Natural killer cell treated with Interleukin-12 subunit alpha and Interleukin-12 subunit beta and Interleukin-15 and Interleukin-18, amount 100 ng/mL, for 72 hours (primary cell): ENCODE data around the gene NEK4. TPM values are rescaled to one million over a fixed set of nuclear protein-coding genes. Genes with fewer than 3 reads are reported as not detected.

ENCODE experiments used
- ATAC-seq, 2 donors: fragments of 150-1000 bp; cut with Tn5 transposase in 1 of 2; sonication (Bioruptor Pico), chemical (Tn5 transposase) in 1 of 2; 2 replicates each; pipeline ENCODE4 v1.10.0; 2021
- DNase-seq: peaks from one replicate; pipeline ENCODE4 v3.0.0; 2022; ENCODE audit warnings: low spot score
- H3K27ac Mint-ChIP-seq, 2 donors: 1 replicate in 1 of 2; 2 replicates in 1 of 2; pipeline ENCODE4 v1.8.0; 2022; ENCODE audit warnings: mixed read lengths in 2 of 2, mild to moderate bottlenecking in 1 of 2, moderate library complexity in 1 of 2
- H3K27me3 Mint-ChIP-seq, 2 donors: 1 replicate in 1 of 2; 2 replicates in 1 of 2; pipeline ENCODE4 v1.8.0; 2022; ENCODE audit warnings: mixed read lengths in 2 of 2
- H3K36me3 Mint-ChIP-seq: one replicate; pipeline ENCODE4 v1.8.0; 2022; ENCODE audit warnings: mixed read lengths
- H3K4me1 Mint-ChIP-seq, 2 donors: 1 replicate in 1 of 2; 2 replicates in 1 of 2; pipeline ENCODE4 v1.8.0; 2022; ENCODE audit warnings: low read depth in 2 of 2, mixed read lengths in 2 of 2, mild to moderate bottlenecking in 1 of 2
- H3K4me3 Mint-ChIP-seq: one replicate; pipeline ENCODE4 v1.8.0; 2022; ENCODE audit warnings: mixed read lengths
- H3K9me3 Mint-ChIP-seq: 2 replicates; pipeline ENCODE4 v1.8.0; 2022; ENCODE audit warnings: mixed read lengths
- total RNA-seq, 2 donors: library from RNA; stranded (reverse); gene quantifications; one replicate each; pipeline ENCODE4 v1.2.3, GENCODE V29; 2022

Gene NEK4
- total RNA-seq, 2 donors from 2014 or later: 24.8 to 52.7 TPM

GRCh38 chr3:52722491-52722890 lies 48.2 kb downstream of the NEK4 start:
- no peak for ATAC-seq
- Mint-ChIP-seq H3K9me3 (peaks cover 3% of the 10 kb centered on the region), H3K4me1 (peaks cover 10 to 18% of the 10 kb centered on the region in 2 donors), H3K4me3 (no peak overlapping the region), H3K36me3 (no peaks in the 10 kb centered on the region), H3K27me3 (no peaks in the 10 kb centered on the region), H3K27ac (peak overlapping the region in 1 of 2 donors; percentile 43)
- no peak for DNase-seq

- ATAC-seq (peak in 1 of 2 donors; percentile 11), DNase-seq (no peak)
- H3K27me3 Mint-ChIP-seq: no peaks in the 10 kb centered on the region
- no peaks in the 10 kb centered on the region for H3K36me3 Mint-ChIP-seq
- peaks cover 3% of the 10 kb centered on the region for H3K9me3 Mint-ChIP-seq
- H3K27ac Mint-ChIP-seq: peak overlapping the region; percentile 43 to 86
- peaks cover 10 to 18% of the 10 kb centered on the region in 2 donors for H3K4me1 Mint-ChIP-seq
- H3K4me3 Mint-ChIP-seq: no peak overlapping the region
Measured at GRCh38 chr3:52721730-52722008, 49.1 kb downstream of the NEK4 start.

GRCh38 chr3:52721002-52721729 lies 49.6 kb downstream of the NEK4 start:
- DNase-seq: no peak
- peak overlapping the region; percentile 47 for H3K4me3 Mint-ChIP-seq
- H3K4me1 Mint-ChIP-seq: peaks cover 10 to 18% of the 10 kb centered on the region in 2 donors
- H3K27me3 Mint-ChIP-seq: no peaks in the 10 kb centered on the region
- no peaks in the 10 kb centered on the region for H3K36me3 Mint-ChIP-seq
- H3K27ac Mint-ChIP-seq: peak overlapping the region; percentile 43 to 86
- peak; percentile 78 to 84 for ATAC-seq
- peaks cover 3% of the 10 kb centered on the region for H3K9me3 Mint-ChIP-seq

- Mint-ChIP-seq H3K36me3 (no peaks in the 10 kb centered on the region), H3K4me3 (no peak overlapping the region), H3K9me3 (peaks cover 3% of the 10 kb centered on the region), H3K27me3 (no peaks in the 10 kb centered on the region), H3K4me1 (peaks cover 10 to 18% of the 10 kb centered on the region in 2 donors), H3K27ac (peak overlapping the region; percentile 43 to 86)
- DNase-seq: no peak
- no peak for ATAC-seq
Measured at GRCh38 chr3:52719618-52720017, 51.1 kb downstream of the NEK4 start.

GRCh38 chr3:52715714-52716305 lies 54.9 kb downstream of the NEK4 start:
- Mint-ChIP-seq H3K27ac (no peak overlapping the region), H3K4me3 (no peak overlapping the region), H3K4me1 (peaks cover 7 to 14% of the 10 kb centered on the region in 2 donors), H3K9me3 (peaks cover 3% of the 10 kb centered on the region), H3K27me3 (no peaks in the 10 kb centered on the region), H3K36me3 (no peaks in the 10 kb centered on the region)
- no peak for DNase-seq
- ATAC-seq: no peak

GRCh38 chr3:52714335-52715302 lies 56.1 kb downstream of the NEK4 start:
- H3K36me3 Mint-ChIP-seq: no peaks in the 10 kb centered on the region
- H3K4me3 Mint-ChIP-seq: no peak overlapping the region
- no peak for DNase-seq
- peaks cover 0 to 5% of the 10 kb centered on the region in 2 donors for H3K4me1 Mint-ChIP-seq
- H3K27ac Mint-ChIP-seq: no peak overlapping the region
- H3K9me3 Mint-ChIP-seq: peaks cover under 1% of the 10 kb centered on the region
- ATAC-seq: peak; percentile 41 to 50
- no peaks in the 10 kb centered on the region for H3K27me3 Mint-ChIP-seq

- Mint-ChIP-seq H3K4me3 (no peak overlapping the region), H3K9me3 (no peaks in the 10 kb centered on the region), H3K4me1 (peaks cover 4 to 5% of the 10 kb centered on the region in 2 donors), H3K27ac (no peak overlapping the region), H3K36me3 (peaks cover 3% of the 10 kb centered on the region), H3K27me3 (no peaks in the 10 kb centered on the region)
- DNase-seq (no peak), ATAC-seq (no peak)
Measured at GRCh38 chr3:52712291-52713212, 58.2 kb downstream of the NEK4 start.

GRCh38 chr3:52710512-52710911 lies 60.2 kb downstream of the NEK4 start:
- H3K36me3 Mint-ChIP-seq: peaks cover 5% of the 10 kb centered on the region
- no peaks in the 10 kb centered on the region for H3K27me3 Mint-ChIP-seq
- ATAC-seq (no peak), DNase-seq (no peak)
- H3K4me3 Mint-ChIP-seq: no peak overlapping the region
- H3K27ac Mint-ChIP-seq: no peak overlapping the region
- no peaks in the 10 kb centered on the region for H3K9me3 Mint-ChIP-seq
- H3K4me1 Mint-ChIP-seq: peaks cover 8 to 12% of the 10 kb centered on the region in 2 donors

GRCh38 chr3:52707585-52707984 lies 63.2 kb downstream of the NEK4 start:
- Mint-ChIP-seq H3K27ac (peak overlapping the region; percentile 94 to 97), H3K36me3 (peaks cover 5% of the 10 kb centered on the region), H3K27me3 (no peaks in the 10 kb centered on the region), H3K4me1 (peaks cover 16 to 24% of the 10 kb centered on the region in 2 donors), H3K4me3 (peak overlapping the region; percentile 97), H3K9me3 (no peaks in the 10 kb centered on the region)
- ATAC-seq (no peak), DNase-seq (no peak)

- H3K4me1 Mint-ChIP-seq: peaks cover 16 to 24% of the 10 kb centered on the region in 2 donors
- peaks cover 5% of the 10 kb centered on the region for H3K36me3 Mint-ChIP-seq
- ATAC-seq: peak; percentile 96
- H3K4me3 Mint-ChIP-seq: peak within 1 kb of the TSS; percentile 97
- H3K9me3 Mint-ChIP-seq: no peaks in the 10 kb centered on the region
- no peaks in the 10 kb centered on the region for H3K27me3 Mint-ChIP-seq
- H3K27ac Mint-ChIP-seq: peak within 1 kb of the TSS; percentile 94 to 97
- peak; percentile 88 for DNase-seq
Measured at GRCh38 chr3:52705688-52706686, 64.8 kb downstream of the NEK4 start, which contains the start of the genes GLT8D1 and SPCS1. GLT8D1 (minus strand) TSS chr3:52705791; CDS start chr3:52700460, 5,331 bp downstream. SPCS1 (plus strand) TSS chr3:52706106; CDS start chr3:52706247, 141 bp downstream.

- ATAC-seq (no peak), DNase-seq (no peak)
- Mint-ChIP-seq H3K27me3 (no peaks in the 10 kb centered on the region), H3K9me3 (no peaks in the 10 kb centered on the region), H3K27ac (peak overlapping the region; percentile 94 to 97), H3K4me1 (peaks cover 16 to 24% of the 10 kb centered on the region in 2 donors), H3K36me3 (peaks cover 5% of the 10 kb centered on the region), H3K4me3 (peak overlapping the region; percentile 97)
Measured at GRCh38 chr3:52705438-52705687, 65.4 kb downstream of the NEK4 start.
